ENCODE data around the gene DLX1. TPM values are rescaled to one million over a fixed set of nuclear protein-coding genes. Genes with fewer than 3 reads are reported as not detected.
"Not testable (repeated sequence)": the region's sequence is repeated elsewhere in the genome, so short reads cannot be mapped to it uniquely, and the experiment has no call there.

Gene DLX1
- total RNA-seq, 2 experiments from 2014 or later, result not detected

GRCh38 chr2:172135446-172135845 lies 50.1 kb downstream of the DLX1 start:
- CTCF ChIA-PET, result interaction anchor here (2.6 kb wide), 1 partner anchor 8 kb away, joined by 10 read pairs; no protein-coding TSS in a partner anchor
- no peak overlapping the region for H3K27ac Mint-ChIP-seq
- peaks cover 32% of the 10 kb centered on the region for H3K27me3 Mint-ChIP-seq
- H3K4me1 Mint-ChIP-seq, result no peaks in the 10 kb centered on the region
- H3K36me3 Mint-ChIP-seq, result no peaks in the 10 kb centered on the region
- no peak overlapping the region for H3K4me3 Mint-ChIP-seq
- ATAC-seq (no peak), DNase-seq (no peak)
- H3K9me3 Mint-ChIP-seq (ENCODE audit: low read depth), result peaks cover 3% of the 10 kb centered on the region

GRCh38 chr2:172137109-172137508 lies 51.8 kb downstream of the DLX1 start:
- CTCF ChIA-PET, result interaction anchor here (2.6 kb wide), 1 partner anchor 10 kb away, joined by 10 read pairs; no protein-coding TSS in a partner anchor
- H3K27me3 Mint-ChIP-seq, result peaks cover 32% of the 10 kb centered on the region

GRCh38 chr2:172137943-172138342 lies 52.6 kb downstream of the DLX1 start:
- ATAC-seq (no peak), DNase-seq (no peak)
- Mint-ChIP-seq H3K9me3 (ENCODE audit: low read depth) (peaks cover 3% of the 10 kb centered on the region), H3K36me3 (no peaks in the 10 kb centered on the region), H3K27ac (no peak overlapping the region), H3K27me3 (peaks cover 30% of the 10 kb centered on the region), H3K4me3 (no peak overlapping the region), H3K4me1 (no peaks in the 10 kb centered on the region)
- CTCF ChIA-PET, result no interaction called here

More at GRCh38 chr2:172137109-172137508, 51.8 kb downstream of the DLX1 start:
- no peak for ATAC-seq
- Mint-ChIP-seq H3K27ac (no peak overlapping the region), H3K36me3 (no peaks in the 10 kb centered on the region), H3K4me1 (no peaks in the 10 kb centered on the region), H3K9me3 (ENCODE audit: low read depth) (peaks cover 3% of the 10 kb centered on the region), H3K4me3 (no peak overlapping the region)
- DNase-seq, result no peak

GRCh38 chr2:172138727-172139126 lies 53.4 kb downstream of the DLX1 start:
- not testable (repeated sequence) for H3K36me3 Mint-ChIP-seq; ATAC-seq; DNase-seq; H3K4me1 Mint-ChIP-seq; H3K27ac Mint-ChIP-seq; H3K4me3 Mint-ChIP-seq; H3K9me3 Mint-ChIP-seq (ENCODE audit: low read depth)
- CTCF ChIA-PET, result interaction anchor here (2.5 kb wide), 1 partner anchor 11 kb away, joined by 15 read pairs; no protein-coding TSS in a partner anchor
- peaks cover 29% of the 10 kb centered on the region for H3K27me3 Mint-ChIP-seq

Other genes with a start within 250 kb of the DLX1 start
- gene SLC25A12, start 191.3 kb upstream of the DLX1 start, total RNA-seq, result 10 to 100 TPM; 28.9 to 31.3 TPM
- 10 to 100 TPM; 60.2 to 70.9 TPM for gene HAT1, start 163.0 kb upstream of the DLX1 start, total RNA-seq
- gene METAP1D, start 85.6 kb upstream of the DLX1 start, total RNA-seq, result 1 to 10 TPM; 3.9 to 6.4 TPM
- under 1 TPM in 1 of 2 experiments, not detected in 1; 0.12 TPM for gene DLX2, start 17.4 kb downstream of the DLX1 start, total RNA-seq